GM10266 (cell line): ENCODE results near the gene MINPP1.

Experiments used
- DNase-seq: peaks from one replicate; pipeline ENCODE4 v3.0.0; 2012; ENCODE audit errors: extremely low spot score
- TF ChIP-seq, protein P1 (sequence below): IDR thresholded peaks from 2 replicates; pipeline ENCODE4 v1.5.1; 2012; ENCODE audit warnings: mild to moderate bottlenecking, low read depth; ENCODE audit not compliant: control insufficient read depth, insufficient read depth; ENCODE audit errors: missing control alignments

Gene MINPP1

DNA sequence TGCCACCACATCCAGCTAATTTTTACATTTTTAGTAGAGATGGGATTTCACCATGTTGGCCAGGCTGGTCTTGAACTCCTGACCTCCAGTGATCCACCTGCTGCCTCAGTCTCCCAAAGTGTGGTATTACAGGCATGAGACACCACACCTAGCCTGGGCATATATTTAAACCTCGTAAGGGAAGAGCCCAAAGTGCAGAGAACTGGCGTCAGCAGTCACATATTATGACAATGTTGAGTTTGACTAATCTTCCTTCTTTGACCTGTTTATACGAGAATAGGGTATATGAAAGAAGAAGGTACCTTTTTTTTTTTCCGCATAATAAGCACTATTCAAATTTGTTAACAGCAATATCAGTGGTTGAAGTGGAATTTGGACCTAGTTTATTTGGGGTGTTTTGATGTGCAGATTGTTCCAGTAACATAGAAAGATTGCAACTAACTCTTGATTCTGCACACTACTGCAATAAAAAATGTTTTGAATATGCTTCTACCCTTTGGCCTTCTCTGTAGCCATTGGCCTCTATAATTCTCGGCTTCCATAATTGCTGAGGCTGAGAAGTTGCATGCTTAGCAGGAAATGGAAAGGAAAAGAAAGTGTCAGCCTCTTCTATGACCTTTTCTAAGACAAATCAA is 55.9 kb downstream of the MINPP1 start:
- no peak for DNase-seq
- TF ChIP-seq, protein P1, sequence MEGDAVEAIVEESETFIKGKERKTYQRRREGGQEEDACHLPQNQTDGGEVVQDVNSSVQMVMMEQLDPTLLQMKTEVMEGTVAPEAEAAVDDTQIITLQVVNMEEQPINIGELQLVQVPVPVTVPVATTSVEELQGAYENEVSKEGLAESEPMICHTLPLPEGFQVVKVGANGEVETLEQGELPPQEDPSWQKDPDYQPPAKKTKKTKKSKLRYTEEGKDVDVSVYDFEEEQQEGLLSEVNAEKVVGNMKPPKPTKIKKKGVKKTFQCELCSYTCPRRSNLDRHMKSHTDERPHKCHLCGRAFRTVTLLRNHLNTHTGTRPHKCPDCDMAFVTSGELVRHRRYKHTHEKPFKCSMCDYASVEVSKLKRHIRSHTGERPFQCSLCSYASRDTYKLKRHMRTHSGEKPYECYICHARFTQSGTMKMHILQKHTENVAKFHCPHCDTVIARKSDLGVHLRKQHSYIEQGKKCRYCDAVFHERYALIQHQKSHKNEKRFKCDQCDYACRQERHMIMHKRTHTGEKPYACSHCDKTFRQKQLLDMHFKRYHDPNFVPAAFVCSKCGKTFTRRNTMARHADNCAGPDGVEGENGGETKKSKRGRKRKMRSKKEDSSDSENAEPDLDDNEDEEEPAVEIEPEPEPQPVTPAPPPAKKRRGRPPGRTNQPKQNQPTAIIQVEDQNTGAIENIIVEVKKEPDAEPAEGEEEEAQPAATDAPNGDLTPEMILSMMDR, result no peak

DNA sequence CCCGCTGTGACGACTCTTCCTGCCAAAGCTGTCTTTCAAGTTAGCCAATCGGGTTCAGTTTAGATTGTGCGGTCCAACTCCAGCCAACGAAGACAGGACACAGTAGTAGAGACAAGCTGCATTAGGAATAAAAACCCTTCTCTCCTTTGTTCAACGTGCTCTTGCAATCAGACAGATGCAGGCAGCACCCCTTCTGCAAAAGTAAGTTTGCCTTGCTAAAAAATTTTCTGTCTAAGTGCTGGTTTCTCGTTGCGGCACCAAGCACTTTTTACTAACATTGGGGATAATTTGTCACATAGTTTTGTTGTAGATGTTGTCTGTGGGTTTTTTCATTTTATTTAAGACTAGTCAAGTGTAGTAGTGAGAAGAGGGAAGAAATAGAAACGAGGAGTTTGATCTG is 58.1 kb downstream of the MINPP1 start:
- TF ChIP-seq, protein P1, result no peak
- DNase-seq, result no peak

DNA sequence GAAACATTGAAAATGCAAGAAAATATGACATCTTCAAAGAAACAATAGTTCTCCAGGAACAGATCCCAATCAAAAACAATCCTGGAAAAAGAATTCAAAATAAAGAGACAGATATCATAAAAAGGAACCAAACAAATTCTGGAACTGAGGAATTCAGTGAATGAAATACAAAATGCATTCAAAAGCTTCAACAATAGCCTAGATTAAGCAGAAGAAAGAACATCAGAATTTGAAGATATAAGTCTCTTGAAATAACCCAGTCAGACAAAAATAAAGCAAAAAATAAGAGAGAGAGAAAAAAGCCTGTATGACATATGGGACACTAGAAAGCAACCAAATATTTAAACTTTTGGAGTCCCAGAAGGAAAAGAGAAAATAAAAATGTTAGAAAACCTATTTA is 60.3 kb downstream of the MINPP1 start:
- no peak for DNase-seq
- TF ChIP-seq, protein P1, result no peak

DNA sequence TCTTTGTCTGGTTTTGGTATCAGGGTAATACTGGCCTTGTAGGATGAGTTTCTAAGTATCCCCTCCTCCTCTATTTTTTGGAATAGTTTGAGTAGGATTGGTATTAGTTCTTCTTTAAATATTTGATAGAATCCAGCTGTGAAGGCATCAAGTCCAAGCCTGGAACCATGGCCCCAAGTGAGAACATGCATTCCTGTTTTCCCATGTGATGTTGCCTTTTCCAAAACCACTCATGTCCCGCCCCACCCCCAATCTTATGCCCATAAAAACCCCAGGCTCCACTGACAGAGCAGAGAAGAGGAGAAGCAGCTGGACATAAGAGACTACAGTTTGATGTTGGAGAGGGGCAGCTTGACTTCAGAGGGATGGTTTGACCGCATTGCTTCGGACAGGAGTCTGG is 71.2 kb downstream of the MINPP1 start:
- DNase-seq, result no peak
- TF ChIP-seq, protein P1, result no peak

DNA sequence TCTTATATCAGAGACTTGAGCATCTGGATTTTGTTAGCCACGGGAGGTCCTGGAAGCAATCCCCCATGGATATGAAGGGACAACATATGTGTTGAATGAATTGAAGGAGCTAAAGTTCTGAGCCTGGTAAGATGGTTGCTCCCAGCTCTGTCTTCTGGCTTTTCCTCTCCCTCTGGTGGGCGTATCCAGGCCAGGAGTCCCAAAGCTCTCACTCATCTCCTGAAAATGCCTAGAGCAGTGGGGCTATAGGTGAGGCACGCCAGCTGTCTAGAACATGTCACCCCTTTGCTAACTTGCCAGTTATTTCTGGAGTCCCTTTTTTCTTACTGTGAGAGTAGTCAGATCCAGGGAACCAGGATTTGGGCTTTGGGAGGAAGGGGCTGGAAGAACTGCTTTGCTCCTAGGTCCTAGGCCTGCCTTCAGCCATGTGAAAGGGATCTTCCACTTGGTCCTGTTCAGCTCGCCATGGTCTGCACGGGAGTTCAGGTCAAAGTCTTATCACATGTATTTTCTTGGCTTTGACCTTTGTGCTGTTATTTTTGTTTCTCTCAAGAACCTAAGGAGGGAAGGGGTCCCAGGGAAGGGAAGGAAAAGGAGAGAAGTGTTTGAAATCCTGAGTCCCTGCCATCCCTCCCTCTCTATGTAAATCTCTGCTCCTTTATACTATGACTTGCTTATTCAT is 73.6 kb downstream of the MINPP1 start:
- TF ChIP-seq, protein P1, result no peak
- DNase-seq, result no peak

DNA sequence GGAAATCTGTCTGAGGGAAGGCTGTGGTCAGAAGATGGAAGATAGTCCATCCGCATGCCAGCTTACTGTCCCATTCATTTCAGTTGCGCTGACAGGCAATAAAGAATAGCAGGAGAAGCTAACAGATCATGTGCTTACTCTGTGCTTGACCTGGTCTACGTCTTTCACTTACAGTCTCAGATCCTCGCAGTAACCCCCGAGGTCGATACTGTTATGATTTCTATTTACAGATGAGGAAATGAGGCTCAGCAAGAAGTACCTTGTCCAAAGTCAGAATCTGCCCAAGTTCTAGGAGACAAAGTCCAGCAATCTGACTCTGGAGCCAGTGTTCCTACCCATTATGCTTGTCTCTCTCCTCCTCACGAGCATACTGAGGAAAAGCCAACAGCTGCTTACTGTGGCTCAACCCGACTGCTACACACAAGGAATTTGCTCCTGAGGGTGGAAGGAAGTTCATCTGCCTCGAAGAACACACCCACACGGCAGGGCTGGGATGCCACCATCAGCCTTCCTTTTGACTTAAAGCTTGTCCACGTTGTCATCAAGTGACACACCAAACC is 74.2 kb downstream of the MINPP1 start:
- TF ChIP-seq, protein P1, result no peak
- no peak for DNase-seq

DNA sequence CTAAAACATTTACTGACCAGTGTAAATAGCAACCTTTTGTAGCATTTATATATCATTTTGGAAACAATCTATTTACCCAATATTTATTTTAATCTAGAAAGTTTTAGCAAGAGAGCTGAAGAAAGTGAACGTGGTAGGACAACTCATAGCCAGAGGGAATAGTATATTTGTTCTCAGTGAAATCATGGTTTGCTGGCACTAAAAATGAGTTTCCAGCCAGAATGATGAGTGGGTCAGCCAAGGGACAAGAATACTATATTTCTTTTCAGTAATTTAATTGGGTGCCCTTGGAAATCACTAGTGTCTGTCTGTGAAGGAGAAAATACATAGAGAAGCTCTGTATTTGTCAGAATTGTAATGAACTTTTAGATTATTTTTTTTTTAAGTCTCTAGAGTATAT is 74.9 kb downstream of the MINPP1 start:
- DNase-seq, result no peak
- TF ChIP-seq, protein P1, result no peak
